ENCODE results near the gene KLHL2.
A peak's percentile ranks its signal among the peaks of the same experiment; 100 is the strongest.
"Not testable (repeated sequence)": the region's sequence is repeated elsewhere in the genome, so short reads cannot be mapped to it uniquely, and the experiment has no call there.

The KLHL2 gene

DNA sequence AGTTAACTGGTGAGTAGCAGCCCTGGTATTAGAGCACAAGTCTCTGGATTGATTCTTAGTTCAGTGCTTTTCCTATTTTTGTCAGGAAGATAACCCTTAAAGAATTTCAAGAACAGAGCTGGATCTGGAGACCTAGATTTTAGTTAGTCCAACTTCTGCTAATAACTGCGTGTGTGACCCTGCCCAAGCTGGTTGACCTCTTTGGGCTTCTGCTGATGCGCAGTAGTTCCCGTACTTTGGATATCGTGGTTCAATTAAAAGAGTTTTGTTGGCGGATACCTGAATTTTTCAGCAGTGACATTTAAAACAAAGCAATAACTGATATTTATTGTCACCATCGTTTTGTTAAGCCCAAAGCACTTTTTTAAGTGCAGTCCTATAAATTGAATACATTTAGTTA lies 129.4 kb downstream of the KLHL2 start:
- DNase-seq (ENCODE audit: low read depth, low spot score) = no peak
- TF ChIP-seq, protein P1, sequence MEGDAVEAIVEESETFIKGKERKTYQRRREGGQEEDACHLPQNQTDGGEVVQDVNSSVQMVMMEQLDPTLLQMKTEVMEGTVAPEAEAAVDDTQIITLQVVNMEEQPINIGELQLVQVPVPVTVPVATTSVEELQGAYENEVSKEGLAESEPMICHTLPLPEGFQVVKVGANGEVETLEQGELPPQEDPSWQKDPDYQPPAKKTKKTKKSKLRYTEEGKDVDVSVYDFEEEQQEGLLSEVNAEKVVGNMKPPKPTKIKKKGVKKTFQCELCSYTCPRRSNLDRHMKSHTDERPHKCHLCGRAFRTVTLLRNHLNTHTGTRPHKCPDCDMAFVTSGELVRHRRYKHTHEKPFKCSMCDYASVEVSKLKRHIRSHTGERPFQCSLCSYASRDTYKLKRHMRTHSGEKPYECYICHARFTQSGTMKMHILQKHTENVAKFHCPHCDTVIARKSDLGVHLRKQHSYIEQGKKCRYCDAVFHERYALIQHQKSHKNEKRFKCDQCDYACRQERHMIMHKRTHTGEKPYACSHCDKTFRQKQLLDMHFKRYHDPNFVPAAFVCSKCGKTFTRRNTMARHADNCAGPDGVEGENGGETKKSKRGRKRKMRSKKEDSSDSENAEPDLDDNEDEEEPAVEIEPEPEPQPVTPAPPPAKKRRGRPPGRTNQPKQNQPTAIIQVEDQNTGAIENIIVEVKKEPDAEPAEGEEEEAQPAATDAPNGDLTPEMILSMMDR (IDR thresholded peaks at IDR 0.05; ENCODE audit: insufficient read depth, low read length, missing control alignments) = no peak
- H3K4me3 ChIP-seq (ENCODE audit: low read depth, low read length) = no peak overlapping the region
- ChIA-PET CTCF (no interaction called here), POLR2A (no interaction called here)

- CTCF ChIA-PET = interaction anchor here (0.9 to 7.9 kb wide), 5 partner anchors 13 to 1679 kb away, joined by 3 to 117 read pairs (median 3); partner anchors contain the start of gene TMEM192
Observed at GRCh38 chr4:165342340-165342739, 135.0 kb downstream of the KLHL2 start.

GRCh38 chr4:165343353-165344191 lies 136.2 kb downstream of the KLHL2 start:
- no peak overlapping the region for H3K4me3 ChIP-seq (ENCODE audit: low read depth, low read length)
- ChIA-PET CTCF (interaction anchor here (0.8 to 7.9 kb wide), 11 partner anchors 12 to 1678 kb away, joined by 3 to 117 read pairs (median 3); partner anchors contain the start of gene TMEM192), POLR2A (no interaction called here)
- no peak for DNase-seq (ENCODE audit: low read depth, low spot score)
- TF ChIP-seq, protein P1 (IDR thresholded peaks at IDR 0.05; ENCODE audit: insufficient read depth, low read length, missing control alignments) = peak; percentile 23

More at GRCh38 chr4:165342340-165342739, 135.0 kb downstream of the KLHL2 start:
- H3K4me3 ChIP-seq (ENCODE audit: low read depth, low read length); DNase-seq (ENCODE audit: low read depth, low spot score); POLR2A ChIA-PET: not testable (repeated sequence)

- DNase-seq (ENCODE audit: low read depth, low spot score) = no peak
- TF ChIP-seq, protein P1 (IDR thresholded peaks at IDR 0.05; ENCODE audit: insufficient read depth, low read length, missing control alignments) = peak; percentile 9
- ChIA-PET POLR2A (no interaction called here), CTCF (interaction anchor here (1.4 to 7.9 kb wide), 3 partner anchors 10 to 215 kb away, joined by 4 to 117 read pairs (median 22); no protein-coding TSS in a partner anchor)
- no peak overlapping the region for H3K4me3 ChIP-seq (ENCODE audit: low read depth, low read length)
Observed at GRCh38 chr4:165345666-165346417, 138.5 kb downstream of the KLHL2 start.

GRCh38 chr4:165347647-165348569 lies 140.5 kb downstream of the KLHL2 start:
- no peak overlapping the region for H3K4me3 ChIP-seq (ENCODE audit: low read depth, low read length)
- TF ChIP-seq, protein P1 (IDR thresholded peaks at IDR 0.05; ENCODE audit: insufficient read depth, low read length, missing control alignments) = no peak
- ChIA-PET CTCF (interaction anchor here (1.0 to 7.9 kb wide), 3 partner anchors 8 to 217 kb away, joined by 3 to 117 read pairs (median 22); no protein-coding TSS in a partner anchor), POLR2A (no interaction called here)
- no peak for DNase-seq (ENCODE audit: low read depth, low spot score)

All from AG04449 (cell line).